Effector CD4-positive, alpha-beta T cell (primary cell): ENCODE measurements around the gene KCNE3.
"Not testable (repeated sequence)": the region's sequence is repeated elsewhere in the genome, so short reads cannot be mapped to it uniquely, and the experiment has no call there.

Experiments
- DNase-seq: peaks from one replicate; pipeline ENCODE4 v3.0.0-alpha.2; 2020

Gene KCNE3

DNA sequence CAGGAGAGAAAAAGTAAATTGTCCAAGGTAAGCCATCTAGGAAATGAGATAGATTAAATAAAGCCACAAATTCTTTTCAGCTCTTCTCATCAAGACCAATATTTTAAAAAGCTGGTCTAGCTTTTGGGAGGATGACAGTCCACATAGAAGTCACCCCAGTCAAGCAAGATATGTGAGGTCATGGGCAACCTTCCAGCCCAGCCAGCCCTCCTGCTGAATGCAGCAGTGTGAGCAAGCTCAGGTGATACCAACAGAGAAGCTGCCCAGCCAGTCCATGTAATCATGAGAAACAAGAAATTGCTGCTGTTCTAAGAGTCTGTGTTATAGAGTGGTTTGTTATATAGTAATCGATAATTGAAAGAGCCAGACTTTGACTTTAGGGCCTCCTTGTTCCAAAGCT lies 28.7 kb downstream of the KCNE3 start:
- DNase-seq = no peak

DNA sequence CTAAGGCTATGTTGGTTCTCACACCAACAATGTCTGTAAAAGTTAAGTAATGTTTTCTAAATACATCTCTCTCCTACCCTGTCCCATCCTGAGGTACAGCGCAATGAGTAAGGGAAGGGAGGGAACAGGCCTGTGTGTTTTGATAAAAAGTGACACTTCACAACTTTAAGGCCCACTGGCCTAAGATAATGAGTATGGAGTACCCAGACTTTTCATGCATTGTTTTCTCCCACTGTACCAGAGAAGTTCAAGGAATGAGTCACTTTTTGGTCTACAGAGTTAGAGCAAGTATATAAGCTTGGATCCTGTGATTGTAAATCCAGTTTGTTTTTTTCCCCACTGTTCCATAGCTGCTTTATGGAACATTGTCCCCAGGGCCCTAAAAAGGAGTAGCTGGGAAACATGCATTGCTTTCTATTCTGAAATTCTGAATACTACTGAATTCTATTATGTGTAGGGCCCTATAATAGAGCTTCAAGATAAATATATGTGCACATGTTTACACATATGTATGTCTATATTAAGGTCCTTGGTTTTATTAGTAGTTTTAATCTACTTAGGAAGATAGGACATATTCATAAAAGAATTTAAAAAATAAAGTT lies 29.8 kb downstream of the KCNE3 start:
- DNase-seq = no peak

DNA sequence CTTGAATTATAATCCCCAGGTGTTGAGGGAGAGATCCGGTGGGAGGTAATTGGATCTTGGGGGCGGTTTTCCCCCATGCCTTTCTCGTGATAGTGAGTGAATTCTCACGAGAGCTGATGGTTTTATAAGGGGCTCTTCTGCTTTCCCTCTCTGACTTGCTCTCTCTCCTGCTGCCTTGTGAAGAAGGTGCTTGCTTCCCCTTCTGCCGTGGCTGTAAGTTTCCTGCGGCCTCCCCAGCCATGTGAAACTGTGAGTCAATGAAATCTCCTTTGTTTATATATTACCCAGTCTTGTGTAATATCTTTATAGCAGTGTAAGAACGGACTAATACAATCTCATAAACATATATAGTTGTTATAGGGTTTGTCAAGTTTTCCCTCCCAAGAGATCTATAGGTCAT lies 32.8 kb downstream of the KCNE3 start:
- DNase-seq = no peak

DNA sequence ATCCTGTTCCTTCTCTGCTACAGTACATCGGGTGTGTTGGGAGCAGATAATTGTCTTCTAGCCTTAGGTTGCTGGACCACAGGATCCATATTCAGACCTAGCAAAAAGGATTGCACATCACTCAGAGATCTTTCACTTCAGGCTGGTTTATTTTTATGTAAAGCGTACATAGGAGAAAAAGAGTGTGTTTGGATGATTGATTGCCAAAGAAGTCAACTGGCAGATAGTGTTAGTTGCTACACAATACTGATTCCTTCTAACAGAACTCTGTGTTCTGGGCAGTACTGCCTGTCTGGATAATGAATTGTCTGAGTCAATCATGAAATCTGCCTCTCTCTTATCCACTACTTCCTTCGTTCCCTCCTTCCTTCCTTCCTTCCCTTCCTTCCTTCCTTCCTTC lies 38.1 kb downstream of the KCNE3 start:
- no peak for DNase-seq

DNA sequence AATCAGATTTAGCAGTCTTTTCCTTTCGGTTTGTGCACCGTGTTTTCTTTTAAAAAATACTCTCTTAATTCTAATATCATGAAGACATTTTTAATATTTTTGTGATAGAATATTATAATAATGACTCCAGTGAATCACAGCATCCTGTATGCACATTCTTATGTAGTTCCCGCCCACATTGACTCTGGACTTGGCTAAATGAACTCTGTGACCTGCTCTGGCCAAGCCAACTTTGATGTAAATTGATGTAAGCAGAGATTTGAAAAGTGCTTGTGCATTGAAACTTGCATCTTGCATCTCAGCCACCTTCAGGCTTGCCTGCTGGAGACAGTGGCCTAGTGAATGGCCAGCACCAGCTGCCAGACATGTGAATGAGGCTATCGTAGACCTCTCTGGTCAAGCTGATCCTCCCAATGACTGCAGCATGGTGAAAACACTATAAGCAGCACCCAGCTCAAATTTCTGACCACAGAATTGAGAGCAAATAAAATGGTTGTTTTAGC lies 39.9 kb downstream of the KCNE3 start:
- DNase-seq = no peak

DNA sequence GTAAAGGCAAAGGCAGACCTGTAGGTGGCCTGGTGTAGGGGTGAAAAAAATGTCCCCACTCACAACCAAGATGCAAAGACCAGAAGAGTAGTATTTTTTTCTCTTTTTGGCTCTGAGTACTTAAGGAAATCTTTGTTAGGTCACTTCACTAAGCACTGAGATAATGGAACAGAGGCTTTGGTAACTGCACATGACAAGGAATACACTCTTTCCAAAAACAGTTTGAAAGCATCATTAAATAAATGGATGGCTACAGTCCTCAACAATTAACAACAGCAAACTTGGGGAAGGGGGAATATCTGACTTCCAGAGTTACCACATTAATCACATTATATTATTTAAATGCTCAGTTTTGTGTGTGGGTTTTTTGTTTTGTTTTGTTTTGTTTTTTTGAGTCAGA lies 42.2 kb downstream of the KCNE3 start:
- no peak for DNase-seq

DNA sequence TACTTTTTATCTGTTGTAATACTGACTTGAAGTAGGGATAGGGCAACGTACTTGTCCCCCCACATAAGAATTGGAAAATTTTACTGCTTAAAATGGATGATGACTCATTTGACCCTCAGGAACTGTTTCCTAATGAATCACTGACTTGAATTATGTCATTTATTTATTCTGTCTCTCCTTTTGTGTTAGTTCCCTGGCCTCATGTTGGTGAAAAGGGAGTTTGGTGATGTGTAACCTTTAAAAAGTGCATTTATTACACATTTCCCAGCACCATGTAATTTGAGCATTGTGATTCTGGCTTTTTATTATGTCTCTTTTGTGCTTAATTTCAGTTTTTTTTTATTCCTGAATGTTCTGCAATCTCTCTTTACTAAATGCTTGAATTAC lies 48.8 kb downstream of the KCNE3 start:
- no peak for DNase-seq

DNA sequence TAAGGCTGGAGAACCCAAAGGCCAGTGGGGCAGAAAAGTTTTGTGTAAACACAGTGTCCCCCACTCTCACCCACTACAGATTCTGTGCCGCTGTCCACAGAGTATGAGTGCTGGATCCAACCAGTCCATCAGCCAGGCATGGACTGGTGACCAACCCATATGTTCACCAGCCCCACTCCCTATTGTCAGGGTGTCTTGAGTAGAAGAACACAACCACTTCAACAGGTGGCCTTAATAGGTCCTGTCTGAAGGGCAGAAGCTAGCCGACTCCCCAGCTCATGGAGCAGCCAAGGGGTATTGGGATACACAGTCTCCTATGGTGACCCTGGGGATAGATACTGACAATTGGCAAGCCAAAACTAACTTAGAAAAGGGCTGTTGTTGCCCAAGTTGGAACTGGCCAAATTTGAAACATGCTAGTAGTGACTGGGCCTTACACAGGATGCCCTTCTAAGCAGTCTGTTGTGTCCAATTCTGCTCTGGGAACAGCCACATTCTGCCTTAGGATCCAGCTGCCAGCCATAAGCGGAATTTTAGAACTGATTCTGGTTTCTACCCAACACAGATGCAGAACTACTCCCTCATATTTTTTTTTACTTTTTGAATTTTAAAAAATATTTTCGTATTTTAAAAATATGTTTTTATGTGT lies 49.4 kb downstream of the KCNE3 start:
- no peak for DNase-seq

DNA sequence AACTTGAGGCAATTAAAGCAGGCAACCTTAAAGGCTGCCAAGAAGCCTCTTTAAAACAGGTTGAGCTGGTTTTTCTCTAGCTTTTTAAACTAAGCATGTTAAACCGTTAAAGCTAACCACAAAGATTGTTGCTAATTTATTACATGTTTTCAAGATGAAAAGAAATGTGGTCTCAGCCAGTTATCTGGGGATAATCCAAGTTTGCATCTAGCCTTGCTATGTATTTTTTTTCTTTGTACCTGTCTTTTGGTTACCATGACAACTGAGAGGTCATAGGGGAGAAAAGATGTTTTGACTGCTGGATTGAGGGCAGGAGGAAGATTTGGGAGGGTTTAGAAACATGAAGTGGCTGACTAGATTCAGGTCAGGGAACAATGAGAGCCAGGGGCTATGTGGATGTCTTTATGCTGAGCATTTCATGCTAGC lies 50.0 kb downstream of the KCNE3 start:
- DNase-seq = no peak

DNA sequence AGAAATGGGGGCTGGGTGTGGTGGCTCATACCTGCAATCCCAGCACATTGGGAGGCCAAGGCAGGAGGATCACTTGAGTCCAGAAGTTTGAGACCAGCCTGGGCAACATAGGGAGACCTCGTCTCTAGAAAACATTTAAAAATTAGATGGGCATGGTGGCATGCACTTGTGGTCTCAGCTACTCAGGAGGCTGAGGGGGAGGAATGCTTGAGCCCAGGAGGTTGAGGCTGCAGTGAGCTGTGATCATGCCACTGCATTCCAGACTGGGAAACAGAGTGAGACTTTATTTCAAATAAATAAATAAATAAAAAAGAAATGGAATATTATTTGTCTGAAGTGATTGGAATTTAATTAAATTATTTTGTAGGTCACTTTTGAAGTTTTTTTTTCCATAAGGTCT lies 50.4 kb downstream of the KCNE3 start:
- DNase-seq = not testable (repeated sequence)

DNA sequence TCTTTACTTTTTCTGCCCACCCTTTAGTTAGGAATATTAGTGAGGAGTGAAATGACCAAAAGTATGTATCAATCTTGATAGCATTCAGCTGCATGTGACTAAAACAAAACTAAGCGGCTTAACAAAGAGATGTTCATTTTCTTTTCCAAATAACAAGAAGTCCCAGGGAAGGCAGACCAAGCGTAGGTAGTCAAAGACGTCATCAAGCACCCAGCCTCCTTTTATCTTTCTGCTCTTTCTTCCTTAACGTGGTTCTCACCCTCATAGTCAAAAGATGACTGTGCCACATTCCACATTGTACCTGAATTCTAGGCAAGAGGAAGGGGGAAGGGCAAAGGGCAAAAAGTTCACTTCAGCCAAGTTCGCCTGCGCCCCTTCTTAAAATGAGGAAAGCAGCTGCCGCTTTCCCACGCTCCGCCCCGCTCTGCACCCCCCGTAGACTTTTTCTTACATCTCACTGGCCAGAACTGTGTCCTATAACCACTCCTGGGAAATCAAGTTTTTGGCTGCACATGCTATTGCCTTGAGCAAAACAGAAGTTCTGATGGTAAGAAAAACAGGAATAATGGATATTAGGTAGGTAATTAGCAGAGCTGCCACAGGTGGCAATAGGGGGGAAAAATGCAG lies 54.5 kb downstream of the KCNE3 start:
- no peak for DNase-seq

DNA sequence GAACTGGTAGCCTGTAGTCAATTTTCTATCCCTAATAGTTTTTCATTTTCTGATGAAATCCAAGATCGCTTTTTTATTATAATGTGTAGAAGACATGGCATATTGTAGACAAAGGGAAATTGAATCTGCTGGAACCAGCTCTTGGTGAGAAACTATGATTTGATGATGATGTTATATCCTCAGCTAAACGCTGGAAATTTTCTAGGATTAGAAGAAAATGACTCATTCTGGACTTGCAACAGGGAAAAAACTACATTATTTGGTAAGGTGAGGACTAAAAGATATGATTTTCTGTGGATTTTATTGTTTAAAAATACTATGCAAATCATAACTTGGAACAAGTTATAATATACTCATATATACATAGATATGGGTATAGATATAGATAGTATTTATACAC lies 55.0 kb downstream of the KCNE3 start:
- DNase-seq = no peak

DNA sequence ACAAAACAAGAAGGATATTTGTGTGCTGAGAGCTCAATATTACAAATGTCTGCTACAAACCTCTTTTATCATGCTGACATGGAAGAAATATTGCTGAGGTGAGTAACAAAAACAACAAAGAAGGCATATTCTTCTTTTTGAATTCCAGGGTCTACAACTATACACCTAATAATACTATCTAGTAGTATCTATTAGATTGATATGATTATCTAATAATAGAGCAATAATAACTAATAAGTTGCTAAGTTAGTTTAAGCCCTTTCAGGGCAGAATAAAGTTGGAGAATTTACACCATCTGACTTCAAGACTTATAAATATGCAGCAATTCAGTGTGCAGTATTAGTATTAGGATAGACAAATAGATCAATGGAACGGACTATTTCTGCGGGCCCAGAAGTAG lies 57.7 kb downstream of the KCNE3 start:
- no peak for DNase-seq
